Natural killer cell (primary cell): ENCODE data around the gene ZNF425. TPM values are rescaled to one million over a fixed set of nuclear protein-coding genes. Genes with fewer than 3 reads are reported as not detected.

ENCODE experiments used
- ATAC-seq, 3 donors: fragments of 150-1000 bp in 2 of 3; fragments of 200-7000 bp in 1 of 3; cut with Tn5 transposase; 1 replicate in 1 of 3; 2 replicates in 2 of 3; pipeline ENCODE4 v1.10.0; 2021; ENCODE audit warnings: mild to moderate bottlenecking in 2 of 3, moderate library complexity in 2 of 3
- DNase-seq, 2 donors: peaks; one replicate each; pipeline versions ENCODE4 v3.0.0 to v3.0.0-alpha.2; 2013 to 2021; ENCODE audit warnings: mixed read lengths in 1 of 2
- H3K27ac ChIP-seq: one replicate; pipeline ENCODE4 v1.5.1; 2013; ENCODE audit warnings: mild to moderate bottlenecking, low read length
- H3K27me3 ChIP-seq: one replicate; pipeline ENCODE4 v1.6.1; 2013; ENCODE audit warnings: low read length; ENCODE audit not compliant: control insufficient read depth, insufficient read depth
- H3K36me3 ChIP-seq: one replicate; pipeline ENCODE4 v1.6.1; 2013; ENCODE audit warnings: low read length; ENCODE audit not compliant: control insufficient read depth, insufficient read depth
- H3K4me1 ChIP-seq: one replicate; pipeline ENCODE4 v1.6.1; 2013; ENCODE audit warnings: low read length; ENCODE audit not compliant: control insufficient read depth, insufficient read depth
- H3K4me3 ChIP-seq: one replicate; pipeline ENCODE4 v1.5.1; 2013; ENCODE audit warnings: low read length
- H3K9me3 ChIP-seq: one replicate; pipeline ENCODE4 v1.6.1; 2013; ENCODE audit warnings: low read length; ENCODE audit not compliant: control insufficient read depth, insufficient read depth
- H3K27ac Mint-ChIP-seq, 2 donors: one replicate each; pipeline ENCODE4 v1.8.0; 2022; ENCODE audit warnings: mild to moderate bottlenecking in 2 of 2, mixed read lengths in 2 of 2, moderate library complexity in 1 of 2
- H3K27me3 Mint-ChIP-seq, 2 donors: one replicate each; pipeline ENCODE4 v1.8.0; 2022; ENCODE audit warnings: low read depth in 2 of 2, mixed read lengths in 2 of 2
- H3K36me3 Mint-ChIP-seq: one replicate; pipeline ENCODE4 v1.8.0; 2022; ENCODE audit warnings: mixed read lengths
- H3K4me1 Mint-ChIP-seq, 2 donors: one replicate each; pipeline ENCODE4 v1.8.0; 2022; ENCODE audit warnings: mixed read lengths in 2 of 2
- H3K4me3 Mint-ChIP-seq: one replicate; pipeline ENCODE4 v1.8.0; 2022; ENCODE audit warnings: mild to moderate bottlenecking, moderate library complexity, mixed read lengths
- H3K9me3 Mint-ChIP-seq, 2 donors: one replicate each; pipeline ENCODE4 v1.8.0; 2022; ENCODE audit warnings: mixed read lengths in 2 of 2
- CTCF ChIP-seq: fragments of 200-600 bp; IDR thresholded peaks from one replicate; pipeline ENCODE4 v1.8.0; 2022; ENCODE audit warnings: antibody characterized with exemption
- WGBS: methylation state at CpG from one replicate; pipeline ENCODE4 v1.1.7; 2013; ENCODE audit warnings: missing lambda C conversion rate; ENCODE audit not compliant: insufficient coverage; 5-methylcytosine and 5-hydroxymethylcytosine counted together
- intact Hi-C: fragments of 100-400 bp; cut with micrococcal nuclease; formaldehyde crosslinking; loops from one replicate; pipeline ENCODE4 v1.14.2; 2022
- total RNA-seq, 4 donors: library from RNA; stranded (reverse); fragments of 120-200 nt in 1 of 4; gene quantifications; one replicate each; pipeline versions ENCODE4 v1.2.3 to v1.2.4, GENCODE V29; 2013 to 2022

ZNF425 gene
- total RNA-seq, 3 donors from 2014 or later (not counting 1 experiment from before 2014, with no cell fraction given): 1.2 to 1.7 (median 1.4) TPM

DNA sequence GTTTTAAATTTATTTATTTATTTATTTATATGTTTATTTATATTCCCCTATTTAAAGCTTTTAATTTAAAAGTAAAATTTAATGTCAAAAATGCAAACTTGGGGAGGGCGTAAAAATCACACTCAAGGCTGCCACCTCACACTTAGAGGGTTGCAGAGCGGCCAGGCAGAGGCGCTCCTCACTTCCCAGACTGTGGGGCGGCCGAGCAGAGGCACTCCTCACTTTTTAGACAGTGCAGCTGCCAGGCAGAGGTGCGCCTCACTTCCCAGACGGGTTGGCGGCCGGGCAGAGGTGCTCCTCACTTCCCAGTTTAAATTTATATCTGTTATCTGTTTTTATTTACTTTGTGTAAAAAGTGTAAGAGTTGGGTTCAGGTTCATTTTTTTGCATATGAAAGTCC lies 10.0 kb upstream of the ZNF425 start:
- 98% methylated on average over 6 of the region's 9 CpGs for whole genome bisulfite sequencing
- Mint-ChIP-seq H3K4me1 (no peaks in the 10 kb centered on the region), H3K27me3 (no peaks in the 10 kb centered on the region), H3K27ac (no peak overlapping the region), H3K4me3 (no peak overlapping the region), H3K36me3 (peaks cover 1% of the 10 kb centered on the region), H3K9me3 (no peaks in the 10 kb centered on the region)
- no peak overlapping the region for H3K27ac ChIP-seq
- DNase-seq (no peak), ATAC-seq (no peak)
- no peaks in the 10 kb centered on the region for H3K27me3 ChIP-seq
- H3K4me3 ChIP-seq: no peak overlapping the region
- intact Hi-C loops: no loop called here
- H3K4me1 ChIP-seq: no peaks in the 10 kb centered on the region
- TF ChIP-seq CTCF: no peak
- H3K36me3 ChIP-seq: peaks cover 2% of the 10 kb centered on the region
- H3K9me3 ChIP-seq: peaks cover 4% of the 10 kb centered on the region

- no peak for ATAC-seq
- H3K27me3 Mint-ChIP-seq: no peaks in the 10 kb centered on the region
- intact Hi-C loops: no loop called here
- H3K4me3 Mint-ChIP-seq: no peak overlapping the region
- TF ChIP-seq CTCF: no peak
- peaks cover 10% of the 10 kb centered on the region for H3K36me3 Mint-ChIP-seq
- Histone ChIP-seq H3K4me3 (no peak overlapping the region), H3K4me1 (no peaks in the 10 kb centered on the region), H3K36me3 (peaks cover 11% of the 10 kb centered on the region), H3K27me3 (no peaks in the 10 kb centered on the region), H3K9me3 (peaks cover 14% of the 10 kb centered on the region), H3K27ac (no peak overlapping the region)
- H3K9me3 Mint-ChIP-seq: peaks cover 0 to 4% of the 10 kb centered on the region in 2 donors
- H3K4me1 Mint-ChIP-seq: peaks cover 0 to under 1% of the 10 kb centered on the region in 2 donors
- DNase-seq: no peak
- H3K27ac Mint-ChIP-seq: no peak overlapping the region
- WGBS: 100% methylated on average over 2 of the region's 2 CpGs
Observed at GRCh38 chr7:149133028-149133710, 7.0 kb upstream of the ZNF425 start.

DNA sequence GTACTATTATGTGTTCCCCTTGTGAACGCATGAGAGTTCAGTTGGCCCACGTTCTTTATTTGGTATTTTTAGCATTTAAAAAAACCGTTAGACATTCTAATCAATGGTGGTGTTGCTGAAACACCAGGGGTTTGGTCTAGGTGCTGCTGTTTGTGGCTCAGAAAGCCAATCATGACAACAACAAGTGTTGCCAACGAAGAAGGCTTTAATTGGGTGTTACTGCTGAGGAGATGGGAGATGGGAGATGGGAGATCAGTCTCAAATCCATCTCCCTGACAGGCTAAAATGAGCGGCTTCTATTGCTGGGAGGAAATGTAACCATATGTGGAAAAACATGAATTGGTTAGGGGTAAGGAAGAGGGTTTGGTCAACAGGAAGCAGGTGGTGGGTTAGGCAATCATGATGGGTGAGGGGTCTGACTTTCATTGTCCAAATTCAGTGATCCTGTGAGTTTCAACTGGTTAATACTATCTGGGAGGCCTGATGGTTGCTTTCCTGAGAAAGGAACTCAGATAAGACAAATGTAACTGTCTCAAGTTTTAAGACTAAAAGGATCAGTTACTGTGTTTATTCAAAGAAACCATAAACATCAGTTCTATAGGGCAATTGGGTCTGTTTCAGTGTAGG lies 4.6 kb upstream of the ZNF425 start:
- no peak for TF ChIP-seq CTCF
- intact Hi-C loops: no loop called here
- no peak for DNase-seq
- no peak for ATAC-seq
- H3K36me3 Mint-ChIP-seq: peaks cover 10% of the 10 kb centered on the region
- 96% methylated on average over 5 of the region's 5 CpGs for WGBS
- no peaks in the 10 kb centered on the region for H3K27me3 ChIP-seq
- peaks cover 12% of the 10 kb centered on the region for H3K4me1 ChIP-seq
- no peaks in the 10 kb centered on the region for H3K27me3 Mint-ChIP-seq
- peak overlapping the region in 1 of 2 donors; percentile 16 for H3K27ac Mint-ChIP-seq
- peaks cover 11% of the 10 kb centered on the region for H3K36me3 ChIP-seq
- H3K9me3 Mint-ChIP-seq: peaks cover 0 to 4% of the 10 kb centered on the region in 2 donors
- H3K4me3 ChIP-seq: no peak overlapping the region
- H3K4me1 Mint-ChIP-seq: peaks cover 13 to 24% of the 10 kb centered on the region in 2 donors
- no peak overlapping the region for H3K4me3 Mint-ChIP-seq
- H3K9me3 ChIP-seq: peaks cover 14% of the 10 kb centered on the region
- no peak overlapping the region for H3K27ac ChIP-seq
